ENCODE measurements around the gene TVP23C.

TVP23C gene

DNA sequence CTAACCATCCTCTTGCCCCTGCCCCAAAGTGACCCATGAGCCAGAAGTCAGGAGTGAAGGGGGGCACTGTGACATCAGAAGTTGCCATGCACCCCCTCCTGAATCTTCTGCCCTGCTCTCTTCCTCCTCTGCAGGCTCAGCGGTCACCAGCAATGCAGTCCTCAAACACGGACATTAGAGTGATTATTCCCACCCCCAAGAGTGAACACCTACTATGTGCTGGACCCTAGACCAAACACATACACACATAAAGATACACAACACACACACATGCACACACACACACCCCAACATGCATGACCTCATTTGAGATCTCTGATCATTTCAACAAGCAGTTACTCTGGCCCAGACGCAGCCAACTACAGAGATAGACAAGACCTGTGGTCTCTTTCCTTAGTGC, 95.7 kb downstream of the TVP23C start, which contains the start of gene CDRT4:
Gene CDRT4 (minus strand): TSS at position 30 of the 400 bp plus-strand sequence. CDS start 27,383 bp downstream, outside the sequence.
- Histone ChIP-seq H3K27ac (no peak within 1 kb of the TSS), H3K4me3 (no peak within 1 kb of the TSS)
- no peak for DNase-seq (ENCODE audit: low spot score)
- TF ChIP-seq, protein P1, sequence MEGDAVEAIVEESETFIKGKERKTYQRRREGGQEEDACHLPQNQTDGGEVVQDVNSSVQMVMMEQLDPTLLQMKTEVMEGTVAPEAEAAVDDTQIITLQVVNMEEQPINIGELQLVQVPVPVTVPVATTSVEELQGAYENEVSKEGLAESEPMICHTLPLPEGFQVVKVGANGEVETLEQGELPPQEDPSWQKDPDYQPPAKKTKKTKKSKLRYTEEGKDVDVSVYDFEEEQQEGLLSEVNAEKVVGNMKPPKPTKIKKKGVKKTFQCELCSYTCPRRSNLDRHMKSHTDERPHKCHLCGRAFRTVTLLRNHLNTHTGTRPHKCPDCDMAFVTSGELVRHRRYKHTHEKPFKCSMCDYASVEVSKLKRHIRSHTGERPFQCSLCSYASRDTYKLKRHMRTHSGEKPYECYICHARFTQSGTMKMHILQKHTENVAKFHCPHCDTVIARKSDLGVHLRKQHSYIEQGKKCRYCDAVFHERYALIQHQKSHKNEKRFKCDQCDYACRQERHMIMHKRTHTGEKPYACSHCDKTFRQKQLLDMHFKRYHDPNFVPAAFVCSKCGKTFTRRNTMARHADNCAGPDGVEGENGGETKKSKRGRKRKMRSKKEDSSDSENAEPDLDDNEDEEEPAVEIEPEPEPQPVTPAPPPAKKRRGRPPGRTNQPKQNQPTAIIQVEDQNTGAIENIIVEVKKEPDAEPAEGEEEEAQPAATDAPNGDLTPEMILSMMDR (IDR thresholded peaks at IDR 0.05), result no peak

DNA sequence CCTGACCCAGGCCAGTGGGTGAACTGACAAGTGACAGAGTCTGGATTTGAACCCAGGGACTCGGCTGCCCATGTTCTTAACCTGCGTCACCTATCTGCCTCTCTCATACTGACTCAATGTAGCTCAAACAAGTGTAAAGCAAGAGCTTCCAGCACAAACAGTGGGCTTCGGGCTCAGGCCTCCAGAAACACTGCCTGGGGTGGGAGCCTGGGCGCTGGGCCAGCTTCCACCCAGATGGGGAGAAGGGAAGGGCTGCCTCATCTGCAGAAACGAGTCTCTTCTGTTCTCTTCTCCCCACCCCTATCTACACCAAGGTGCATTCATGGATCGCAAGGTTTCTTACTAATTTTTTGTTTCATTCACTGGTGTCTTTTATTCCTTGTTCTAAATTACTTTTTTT, 97.2 kb downstream of the TVP23C start:
- Histone ChIP-seq H3K27ac (no peak overlapping the region), H3K4me3 (no peak overlapping the region)
- no peak for DNase-seq (ENCODE audit: low spot score)
- TF ChIP-seq, protein P1 (IDR thresholded peaks at IDR 0.05), result no peak

DNA sequence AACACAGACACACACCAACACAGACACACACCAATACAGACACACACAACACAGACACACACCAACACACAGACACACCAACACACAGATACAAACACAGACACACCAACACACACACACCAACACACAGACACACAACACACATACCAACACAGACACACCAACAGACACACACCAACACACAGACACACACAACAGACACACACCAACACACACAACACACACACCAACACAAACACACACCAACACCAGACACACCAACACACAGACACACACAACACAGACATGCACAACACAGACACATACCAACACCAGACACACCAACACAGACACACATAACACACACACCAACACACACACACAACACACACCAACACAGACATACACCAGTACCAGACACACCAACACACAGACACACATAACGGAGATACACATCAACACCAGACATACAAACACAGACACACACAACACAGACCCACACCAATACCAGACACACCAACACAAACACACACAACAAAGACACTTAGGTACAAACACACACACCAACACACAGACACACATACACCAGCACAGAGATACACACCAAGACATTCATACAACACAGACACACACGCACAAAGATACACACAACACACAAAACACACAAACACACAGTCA, 98.1 kb downstream of the TVP23C start:
- no peak for DNase-seq (ENCODE audit: low spot score)

DNA sequence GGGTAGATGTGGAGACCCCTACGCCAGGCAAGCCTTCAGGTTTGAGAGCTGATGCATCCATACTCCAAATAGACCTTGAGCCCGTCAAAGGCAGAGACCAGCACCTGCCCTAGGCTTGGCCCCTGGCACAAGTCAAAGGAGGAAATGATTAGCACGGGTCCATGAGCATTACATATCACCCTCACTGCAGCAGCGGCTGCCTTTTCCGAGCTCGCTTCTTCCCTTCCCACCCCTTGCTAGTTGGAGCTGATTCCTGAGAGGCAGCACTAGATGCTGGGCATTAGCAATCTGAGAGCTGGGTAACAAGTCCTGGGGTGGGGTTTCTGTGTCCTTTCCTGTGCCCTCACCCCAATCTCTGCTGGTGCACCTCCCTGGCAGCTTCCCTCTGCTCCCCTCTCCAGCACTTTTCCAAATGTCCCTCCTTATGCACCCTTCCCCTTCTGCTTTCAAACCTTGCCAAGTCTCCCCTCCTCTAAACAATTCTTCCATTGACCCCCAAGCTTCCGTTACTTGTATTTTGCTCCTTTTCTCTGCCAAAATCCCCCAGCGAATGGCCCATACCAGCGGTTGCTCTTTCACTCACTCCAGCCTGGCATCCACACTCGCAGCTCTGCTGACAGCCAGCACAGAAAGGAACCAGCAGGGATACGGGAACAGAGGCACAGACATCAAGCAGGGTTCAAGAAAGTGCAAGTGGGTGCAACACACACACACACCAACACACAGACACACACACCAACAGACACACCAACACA, 98.9 kb downstream of the TVP23C start:
- TF ChIP-seq, protein P1 (IDR thresholded peaks at IDR 0.05), result no peak
- Histone ChIP-seq H3K27ac (peak overlapping the region in 1 of 2 donors; percentile 79), H3K4me3 (no peak overlapping the region)
- DNase-seq (ENCODE audit: low spot score), result no peak

More for the DNA sequence above, 98.1 kb downstream of the TVP23C start:
- Histone ChIP-seq H3K27ac (peak overlapping the region in 1 of 2 donors; percentile 79), H3K4me3 (no peak overlapping the region)
- TF ChIP-seq, protein P1 (IDR thresholded peaks at IDR 0.05), result no peak

DNA sequence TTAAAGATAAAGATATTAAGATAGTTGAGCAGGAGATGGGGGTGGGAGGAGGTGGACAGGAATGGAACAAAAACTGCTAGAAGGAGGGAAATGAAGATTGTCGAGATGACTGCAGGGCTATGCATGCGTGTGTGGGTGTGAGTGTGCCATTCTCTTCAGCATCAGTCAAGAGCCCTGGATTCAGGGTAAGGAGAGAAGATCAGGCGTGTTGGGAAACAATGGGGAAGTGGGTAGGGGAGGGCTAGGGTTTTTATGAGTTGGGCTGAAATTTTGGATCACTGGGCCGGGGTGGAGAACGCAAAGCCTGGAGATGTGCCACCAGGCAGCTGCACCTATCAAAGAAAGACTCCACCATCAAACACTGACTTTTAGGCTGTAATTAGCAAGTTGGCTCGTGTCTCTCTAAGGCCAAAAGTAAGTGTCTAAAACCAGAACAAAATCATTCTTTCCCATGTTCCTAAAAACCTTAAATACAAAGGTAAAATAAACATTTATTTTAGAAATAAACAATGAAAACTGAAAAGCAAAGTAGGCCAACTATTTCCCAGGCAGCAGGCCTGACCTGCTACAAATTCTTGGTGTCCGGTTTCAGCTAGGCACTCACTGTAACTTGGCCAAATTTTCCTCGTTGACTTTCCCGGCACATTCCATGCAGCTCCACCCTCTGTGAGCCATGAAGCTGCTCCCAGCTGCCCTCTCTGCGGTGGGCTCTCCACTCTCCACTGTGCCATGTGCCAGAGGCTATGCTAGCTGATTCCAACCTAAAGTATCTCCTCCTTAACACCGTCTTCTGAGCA, 100.1 kb downstream of the TVP23C start:
- TF ChIP-seq, protein P1 (IDR thresholded peaks at IDR 0.05), result no peak
- H3K4me3 ChIP-seq, result no peak overlapping the region
- H3K27ac ChIP-seq, result peak overlapping the region; percentile 38 to 79
- DNase-seq (ENCODE audit: low spot score), result no peak

DNA sequence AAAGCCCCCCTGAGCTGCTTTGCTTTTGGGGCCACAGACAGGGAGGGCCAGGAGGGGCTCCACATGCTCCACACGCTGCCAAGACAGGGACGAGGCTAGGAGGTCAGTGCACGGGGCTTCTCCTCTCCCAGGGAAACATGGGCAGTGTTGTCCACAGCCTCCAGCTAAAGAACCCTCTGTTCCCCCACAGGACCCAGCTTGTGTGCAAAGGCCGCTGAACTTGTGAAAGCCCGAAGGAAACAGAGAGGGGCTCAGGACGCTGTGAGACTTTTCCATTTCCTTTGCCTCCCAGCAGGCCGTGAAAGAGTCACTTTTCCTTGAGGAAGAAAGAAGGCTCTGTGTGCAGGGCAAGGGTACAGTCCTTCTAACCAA, 105.6 kb downstream of the TVP23C start:
- DNase-seq (ENCODE audit: low spot score), result no peak
- peak overlapping the region; percentile 48 to 66 for H3K27ac ChIP-seq
- peak overlapping the region; percentile 23 for H3K4me3 ChIP-seq
- TF ChIP-seq, protein P1 (IDR thresholded peaks at IDR 0.05), result no peak

Data from coronary artery (tissue), 2 donors.